Measurements from ENCODE around the gene KRT85. TPM values are rescaled to one million over a fixed set of nuclear protein-coding genes. Genes with fewer than 3 reads are reported as not detected.
"Not testable (repeated sequence)": the region's sequence is repeated elsewhere in the genome, so short reads cannot be mapped to it uniquely, and the experiment has no call there.

The KRT85 gene
- total RNA-seq, 5 donors from 2014 or later (not counting 1 experiment from before 2014, with no cell fraction given) = not detected

DNA sequence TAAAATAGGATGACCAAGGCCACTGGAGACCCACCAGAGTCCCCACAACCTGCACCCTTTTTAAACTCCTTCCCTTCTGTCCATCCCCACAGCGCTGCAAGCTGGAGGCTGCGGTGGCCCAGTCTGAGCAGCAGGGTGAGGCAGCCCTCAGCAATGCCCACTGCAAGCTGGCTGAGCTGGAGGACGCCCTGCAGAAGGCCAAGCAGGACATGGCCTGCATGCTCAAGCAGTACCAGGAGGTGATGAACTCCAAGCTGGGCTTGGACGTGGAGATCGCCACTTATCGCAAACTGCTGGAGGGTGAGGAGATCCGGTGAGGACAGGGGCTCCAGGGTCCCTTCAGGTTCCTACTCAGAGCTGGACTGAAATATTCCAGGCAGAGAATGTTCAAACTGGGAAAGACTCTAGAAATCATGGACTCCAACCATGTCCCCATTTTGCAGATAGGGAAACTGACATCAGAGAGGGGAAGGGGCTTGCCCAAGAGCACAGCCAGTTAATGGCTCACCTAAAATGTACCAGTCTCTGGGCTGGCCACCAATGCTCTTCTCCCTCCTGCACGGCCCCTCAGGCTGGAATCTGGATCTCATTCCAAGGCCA is 17.2 kb downstream of the KRT85 start:
- Histone ChIP-seq H3K27me3 (replicated peaks in 1 of 2; ENCODE audit: control insufficient read depth in 2 of 2, extremely low read depth in 1 of 2, insufficient read depth in 2 of 2, low read length in 1 of 2) (peaks cover 0 to 33% of the 10 kb centered on the region in 2 experiments), H3K4me1 (ENCODE audit: control insufficient read depth in 1 of 2, extremely low read depth in 1 of 2, insufficient read depth in 2 of 2, low read length in 2 of 2) (peaks cover 13 to 32% of the 10 kb centered on the region in 2 experiments), H3K9me3 (no peaks in the 10 kb centered on the region), H3K27ac (ENCODE audit: low read length) (no peak overlapping the region), H3K36me3 (ENCODE audit: control insufficient read depth in 2 of 2, extremely low read depth in 1 of 2, insufficient read depth in 1 of 2, low read length in 1 of 2) (no peaks in the 10 kb centered on the region), H3K4me3 (ENCODE audit: control insufficient read depth in 1 of 2, extremely low read depth in 1 of 2, low read length in 1 of 2) (no peak overlapping the region)
- DNase-seq (peak in 1 of 35 experiments; percentile 4), ATAC-seq (replicated peaks in 1 of 4) (no peak)
- Mint-ChIP-seq H3K4me3 (no peak overlapping the region), H3K4me1 (peaks cover 24 to 34% (median 32%) of the 10 kb centered on the region in 3 donors), H3K36me3 (no peaks in the 10 kb centered on the region), H3K27me3 (peaks cover 3 to 13% of the 10 kb centered on the region in 2 donors), H3K27ac (no peak overlapping the region), H3K9me3 (no peaks in the 10 kb centered on the region)
- 91% methylated on average over 7 of the region's 8 CpGs for WGBS (ENCODE audit: insufficient coverage)
- POLR2A ChIA-PET = no interaction called here
- CTCF ChIA-PET = no interaction called here

DNA sequence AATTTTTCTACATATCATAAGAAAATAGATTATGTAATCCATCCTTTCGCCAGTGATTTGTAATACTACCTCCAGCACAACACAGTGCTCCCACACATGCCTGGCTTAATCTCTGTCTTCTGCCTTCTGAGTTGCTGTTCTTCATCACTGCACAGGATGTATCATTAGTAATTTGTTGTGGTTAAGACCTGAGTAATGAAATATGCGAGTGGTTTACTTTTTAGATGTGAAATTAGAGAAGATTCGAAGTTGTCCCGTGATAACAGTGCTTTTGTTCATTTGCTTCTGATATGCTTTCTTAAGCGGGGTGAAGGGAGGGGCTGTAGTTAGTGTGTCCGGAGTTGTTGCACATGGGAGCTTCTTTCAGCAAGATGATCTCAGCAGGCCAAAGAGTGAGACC is 18.1 kb downstream of the KRT85 start:
- no peaks in the 10 kb centered on the region for H3K36me3 Mint-ChIP-seq
- peaks cover 0 to 31% of the 10 kb centered on the region in 2 experiments for H3K27me3 ChIP-seq (replicated peaks in 1 of 2; ENCODE audit: control insufficient read depth in 2 of 2, extremely low read depth in 1 of 2, insufficient read depth in 2 of 2, low read length in 1 of 2)
- no peak for DNase-seq
- peaks cover 3 to 14% of the 10 kb centered on the region in 2 donors for H3K27me3 Mint-ChIP-seq
- 86% methylated on average over 5 of the region's 6 CpGs for WGBS (ENCODE audit: insufficient coverage)
- no peaks in the 10 kb centered on the region for H3K9me3 Mint-ChIP-seq
- H3K27ac Mint-ChIP-seq = no peak overlapping the region
- H3K27ac ChIP-seq (ENCODE audit: low read length) = no peak overlapping the region
- no peak overlapping the region for H3K4me3 Mint-ChIP-seq
- H3K9me3 ChIP-seq = no peaks in the 10 kb centered on the region
- H3K4me1 Mint-ChIP-seq = peaks cover 24 to 34% (median 32%) of the 10 kb centered on the region in 3 donors
- POLR2A ChIA-PET = no interaction called here
- CTCF ChIA-PET = no interaction called here
- peaks cover 13 to 32% of the 10 kb centered on the region in 2 experiments for H3K4me1 ChIP-seq (ENCODE audit: control insufficient read depth in 1 of 2, extremely low read depth in 1 of 2, insufficient read depth in 2 of 2, low read length in 2 of 2)
- no peak for ATAC-seq (replicated peaks in 1 of 4)
- H3K36me3 ChIP-seq (ENCODE audit: control insufficient read depth in 2 of 2, extremely low read depth in 1 of 2, insufficient read depth in 1 of 2, low read length in 1 of 2) = no peaks in the 10 kb centered on the region
- H3K4me3 ChIP-seq (ENCODE audit: control insufficient read depth in 1 of 2, extremely low read depth in 1 of 2, low read length in 1 of 2) = no peak overlapping the region

DNA sequence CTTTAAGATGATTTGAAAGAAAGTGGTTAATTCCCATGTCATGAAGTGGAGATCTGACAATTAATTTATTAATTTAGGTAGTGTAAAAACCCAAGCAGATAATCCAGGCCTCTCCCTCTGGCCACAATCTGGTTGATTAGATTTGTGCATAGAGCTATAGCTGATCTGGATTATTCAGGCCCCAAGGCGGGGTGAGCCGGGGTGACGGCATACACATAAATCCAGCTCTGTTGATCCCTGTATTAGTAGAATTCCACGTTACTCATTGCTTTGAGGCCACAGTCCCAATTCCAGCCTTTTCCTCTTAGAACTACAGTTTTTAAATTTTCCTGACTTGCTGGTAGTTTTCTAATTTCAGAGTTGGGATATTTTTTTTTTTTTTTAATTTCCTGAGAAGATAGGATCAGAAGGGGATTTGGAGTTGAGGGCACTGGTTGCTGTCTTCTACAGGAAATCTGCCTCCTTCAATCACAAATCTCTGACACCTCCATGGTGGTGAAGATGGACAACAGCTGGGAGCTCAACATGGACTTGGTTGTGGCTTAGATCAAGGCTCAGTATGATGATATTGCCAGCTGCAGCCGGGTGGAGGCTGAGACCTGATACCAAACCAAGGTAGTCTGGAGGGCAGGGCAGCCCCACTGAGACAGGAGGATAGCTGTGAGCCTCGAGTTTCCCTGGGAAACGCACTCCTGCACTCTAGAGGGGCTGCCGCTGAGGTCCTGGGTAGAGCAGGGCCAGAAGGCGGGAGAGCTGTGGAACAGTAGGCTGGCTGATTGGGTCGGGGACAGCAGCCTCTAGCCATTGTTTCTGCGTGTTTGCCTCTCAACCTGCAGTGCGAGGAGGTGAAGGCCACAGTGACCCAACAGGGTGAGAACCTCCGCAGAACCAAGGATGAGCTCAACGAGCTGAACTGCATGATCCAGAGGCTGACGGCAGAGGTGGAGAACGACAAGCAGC is 19.4 kb downstream of the KRT85 start:
- Histone ChIP-seq H3K4me3 (ENCODE audit: control insufficient read depth in 1 of 2, extremely low read depth in 1 of 2, low read length in 1 of 2) (no peak overlapping the region), H3K9me3 (no peaks in the 10 kb centered on the region), H3K36me3 (ENCODE audit: control insufficient read depth in 2 of 2, extremely low read depth in 1 of 2, insufficient read depth in 1 of 2, low read length in 1 of 2) (no peaks in the 10 kb centered on the region), H3K4me1 (ENCODE audit: control insufficient read depth in 1 of 2, extremely low read depth in 1 of 2, insufficient read depth in 2 of 2, low read length in 2 of 2) (peaks cover 13 to 29% of the 10 kb centered on the region in 2 experiments), H3K27me3 (replicated peaks in 1 of 2; ENCODE audit: control insufficient read depth in 2 of 2, extremely low read depth in 1 of 2, insufficient read depth in 2 of 2, low read length in 1 of 2) (peaks cover 0 to 34% of the 10 kb centered on the region in 2 experiments), H3K27ac (ENCODE audit: low read length) (no peak overlapping the region)
- Mint-ChIP-seq H3K4me1 (peaks cover 22 to 28% (median 26%) of the 10 kb centered on the region in 3 donors), H3K27me3 (peaks cover 0 to 10% of the 10 kb centered on the region in 2 donors), H3K36me3 (no peaks in the 10 kb centered on the region), H3K9me3 (no peaks in the 10 kb centered on the region), H3K4me3 (no peak overlapping the region), H3K27ac (no peak overlapping the region)
- no peak for ATAC-seq (replicated peaks in 1 of 4)
- DNase-seq = no peak
- 65% methylated on average over 10 of the region's 16 CpGs for WGBS (ENCODE audit: insufficient coverage)
- POLR2A ChIA-PET = no interaction called here
- CTCF ChIA-PET = interaction anchor here in 1 of 2 donors (0.6 to 1.2 kb wide), 3 partner anchors 20 to 652 kb away, joined by 3 to 5 read pairs (median 3); no protein-coding TSS in a partner anchor

DNA sequence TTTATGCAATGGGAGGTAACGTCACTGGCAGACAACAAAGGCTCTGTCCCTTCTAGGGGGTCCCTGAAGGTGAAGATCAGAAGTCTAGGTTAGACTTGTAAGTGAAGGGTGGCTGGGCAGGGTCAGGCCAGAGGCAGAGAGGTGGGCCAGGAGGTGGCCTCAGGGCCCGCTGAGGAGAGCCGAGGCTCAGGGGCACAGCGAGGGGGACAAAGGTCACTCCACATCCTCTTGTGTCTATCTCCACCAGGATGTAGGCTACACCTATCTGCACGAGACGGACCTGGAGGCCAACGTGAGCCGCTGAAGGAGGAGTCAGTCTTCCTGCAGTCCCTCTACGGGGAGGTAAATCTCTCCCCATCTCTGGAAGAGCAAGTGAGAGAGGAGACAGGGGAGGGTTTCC is 20.3 kb downstream of the KRT85 start:
- Histone ChIP-seq H3K27me3 (replicated peaks in 1 of 2; ENCODE audit: control insufficient read depth in 2 of 2, extremely low read depth in 1 of 2, insufficient read depth in 2 of 2, low read length in 1 of 2) (peaks cover 0 to 31% of the 10 kb centered on the region in 2 experiments), H3K4me3 (ENCODE audit: control insufficient read depth in 1 of 2, extremely low read depth in 1 of 2, low read length in 1 of 2) (no peak overlapping the region)
- CTCF ChIA-PET = interaction anchor here in 1 of 2 donors (1.2 kb wide), 2 partner anchors 19 to 21 kb away, joined by 3 read pairs; no protein-coding TSS in a partner anchor

DNA sequence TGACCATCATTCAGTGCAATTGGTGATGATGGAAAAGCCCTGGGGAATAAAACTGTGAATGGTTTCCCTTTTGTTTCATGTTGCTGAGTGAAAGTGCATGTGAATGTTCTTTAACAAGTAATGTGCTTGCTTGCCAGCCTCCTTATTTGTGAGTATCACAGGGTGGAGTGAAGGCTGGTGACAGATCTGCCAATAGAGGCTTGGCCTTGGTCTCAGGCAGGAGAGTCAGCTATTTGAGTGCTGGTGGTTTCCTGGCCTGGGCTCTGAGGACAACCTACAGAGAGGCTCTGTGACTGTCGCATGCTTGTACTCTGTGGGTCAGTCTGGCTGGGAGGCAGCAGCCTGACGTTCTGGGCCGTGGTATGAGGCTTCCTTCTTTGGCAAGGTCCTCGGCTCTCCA is 20.7 kb downstream of the KRT85 start:
- Histone ChIP-seq H3K27me3 (replicated peaks in 1 of 2; ENCODE audit: control insufficient read depth in 2 of 2, extremely low read depth in 1 of 2, insufficient read depth in 2 of 2, low read length in 1 of 2) (peaks cover 0 to 35% of the 10 kb centered on the region in 2 experiments), H3K9me3 (no peaks in the 10 kb centered on the region), H3K4me3 (ENCODE audit: control insufficient read depth in 1 of 2, extremely low read depth in 1 of 2, low read length in 1 of 2) (no peak overlapping the region), H3K36me3 (ENCODE audit: control insufficient read depth in 2 of 2, extremely low read depth in 1 of 2, insufficient read depth in 1 of 2, low read length in 1 of 2) (no peaks in the 10 kb centered on the region), H3K27ac (ENCODE audit: low read length) (no peak overlapping the region), H3K4me1 (ENCODE audit: control insufficient read depth in 1 of 2, extremely low read depth in 1 of 2, insufficient read depth in 2 of 2, low read length in 2 of 2) (peaks cover 5 to 17% of the 10 kb centered on the region in 2 experiments)
- 50% methylated on average over 2 of the region's 4 CpGs for WGBS (ENCODE audit: insufficient coverage)
- H3K36me3 Mint-ChIP-seq = no peaks in the 10 kb centered on the region
- ChIA-PET POLR2A (no interaction called here), CTCF (interaction anchor here in 1 of 2 donors (1.2 kb wide), 1 partner anchor 20 kb away, joined by 3 read pairs; no protein-coding TSS in a partner anchor)
- peaks cover 0 to 14% of the 10 kb centered on the region in 2 donors for H3K27me3 Mint-ChIP-seq
- ATAC-seq (replicated peaks in 1 of 4) = no peak
- no peak for DNase-seq
- H3K4me1 Mint-ChIP-seq = peaks cover 10 to 16% (median 15%) of the 10 kb centered on the region in 3 donors
- H3K9me3 Mint-ChIP-seq = no peaks in the 10 kb centered on the region
- no peak overlapping the region for H3K27ac Mint-ChIP-seq
- H3K4me3 Mint-ChIP-seq = no peak overlapping the region

More for the DNA sequence above, 20.3 kb downstream of the KRT85 start:
- DNase-seq = no peak
- Mint-ChIP-seq H3K27me3 (peaks cover 0 to 10% of the 10 kb centered on the region in 2 donors), H3K9me3 (no peaks in the 10 kb centered on the region), H3K4me1 (peaks cover 14 to 20% (median 19%) of the 10 kb centered on the region in 3 donors), H3K4me3 (no peak overlapping the region), H3K36me3 (no peaks in the 10 kb centered on the region), H3K27ac (no peak overlapping the region)
- H3K4me1 ChIP-seq (ENCODE audit: control insufficient read depth in 1 of 2, extremely low read depth in 1 of 2, insufficient read depth in 2 of 2, low read length in 2 of 2) = peaks cover 10 to 21% of the 10 kb centered on the region in 2 experiments
- WGBS (ENCODE audit: insufficient coverage) = 87% methylated on average over 3 of the region's 9 CpGs
- no peaks in the 10 kb centered on the region for H3K36me3 ChIP-seq (ENCODE audit: control insufficient read depth in 2 of 2, extremely low read depth in 1 of 2, insufficient read depth in 1 of 2, low read length in 1 of 2)
- POLR2A ChIA-PET = no interaction called here
- H3K9me3 ChIP-seq = no peaks in the 10 kb centered on the region
- ATAC-seq (replicated peaks in 1 of 4) = no peak
- H3K27ac ChIP-seq (ENCODE audit: low read length) = no peak overlapping the region

DNA sequence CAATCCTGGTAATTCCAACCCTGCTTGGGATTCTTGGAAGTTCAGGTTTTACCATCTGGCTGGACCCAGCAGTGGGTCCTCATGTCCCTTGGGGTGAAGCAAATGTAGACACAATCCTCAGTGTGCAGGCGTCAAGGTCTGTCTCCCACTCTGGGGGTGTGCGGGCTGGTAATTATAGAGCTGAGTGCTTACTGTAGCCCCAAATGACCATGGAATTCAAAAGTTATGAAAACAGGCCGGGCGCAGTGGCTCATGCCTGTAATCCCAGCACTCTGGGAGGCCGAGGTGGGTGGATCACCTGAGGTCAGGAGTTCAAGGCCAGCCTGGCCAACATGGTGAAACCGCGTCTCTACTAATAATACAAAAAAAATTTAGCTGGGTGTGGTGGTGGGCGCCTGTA is 22.2 kb downstream of the KRT85 start:
- H3K27ac ChIP-seq (ENCODE audit: low read length); H3K4me3 ChIP-seq (ENCODE audit: control insufficient read depth in 1 of 2, extremely low read depth in 1 of 2, low read length in 1 of 2); H3K27ac Mint-ChIP-seq; H3K4me1 Mint-ChIP-seq; DNase-seq; H3K4me1 ChIP-seq (ENCODE audit: control insufficient read depth in 1 of 2, extremely low read depth in 1 of 2, insufficient read depth in 2 of 2, low read length in 2 of 2); H3K9me3 Mint-ChIP-seq; ATAC-seq (replicated peaks in 1 of 4); POLR2A ChIA-PET; H3K36me3 Mint-ChIP-seq; H3K36me3 ChIP-seq (ENCODE audit: control insufficient read depth in 2 of 2, extremely low read depth in 1 of 2, insufficient read depth in 1 of 2, low read length in 1 of 2); H3K9me3 ChIP-seq; H3K4me3 Mint-ChIP-seq: not testable (repeated sequence)
- peaks cover 0 to 26% of the 10 kb centered on the region in 2 experiments for H3K27me3 ChIP-seq (replicated peaks in 1 of 2; ENCODE audit: control insufficient read depth in 2 of 2, extremely low read depth in 1 of 2, insufficient read depth in 2 of 2, low read length in 1 of 2)
- CTCF ChIA-PET = interaction anchor here in 1 of 2 donors (1.4 kb wide), 1 partner anchor 17 kb away, joined by 6 read pairs; no protein-coding TSS in a partner anchor
- 100% methylated on average over 2 of the region's 8 CpGs for WGBS (ENCODE audit: insufficient coverage)
- H3K27me3 Mint-ChIP-seq = peaks cover 0 to 14% of the 10 kb centered on the region in 2 donors
